Measurements from ENCODE around the gene ITPK1. TPM values are rescaled to one million over a fixed set of nuclear protein-coding genes. Genes with fewer than 3 reads are reported as not detected.
"Not testable (repeated sequence)": the region's sequence is repeated elsewhere in the genome, so short reads cannot be mapped to it uniquely, and the experiment has no call there.

The ITPK1 gene
- total RNA-seq, 1 experiment from 2014 or later: 88.6 TPM

DNA sequence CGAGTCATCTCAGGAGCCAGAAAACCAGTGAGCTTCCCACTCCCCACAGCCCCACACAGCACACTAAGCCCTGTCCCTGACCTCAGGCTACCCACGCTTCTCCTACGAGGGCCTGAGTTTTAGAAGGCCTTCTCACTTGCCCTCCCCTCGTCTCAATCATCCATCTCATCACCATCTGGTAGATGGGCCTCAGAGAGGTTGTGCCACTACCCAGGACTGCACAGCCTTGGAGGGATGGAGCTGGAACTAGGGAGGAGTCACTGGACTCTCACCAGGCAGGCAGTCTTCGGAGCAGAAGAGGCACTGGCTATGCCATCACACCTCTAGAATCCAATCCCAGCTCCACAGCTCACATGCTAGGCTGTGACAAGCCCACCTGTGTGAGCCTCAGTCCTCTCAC lies 52.3 kb downstream of the ITPK1 start:
- POLR2A ChIA-PET (ENCODE audit: unreplicated experiment): no interaction called here
- Histone ChIP-seq H3K4me1 (replicated peaks; ENCODE audit: insufficient read depth) (peaks cover 13% of the 10 kb centered on the region), H3K9me3 (ENCODE audit: insufficient read depth, low read depth) (no peaks in the 10 kb centered on the region), H2AFZ (no peak overlapping the region), H3K4me3 (no peak overlapping the region), H4K20me1 (ENCODE audit: insufficient read depth) (no peaks in the 10 kb centered on the region), H3K27me3 (ENCODE audit: insufficient read depth, low read depth) (no peaks in the 10 kb centered on the region), H3F3A (ENCODE audit: insufficient read depth, low read depth) (peaks cover 28% of the 10 kb centered on the region; the same call in 1 of the 2 replicates), H3K4me2 (no peak overlapping the region), H3K79me2 (ENCODE audit: low read depth) (peaks cover 23% of the 10 kb centered on the region; the same call in 1 of the 2 replicates), H3K9me2 (ENCODE audit: insufficient read depth) (no peaks in the 10 kb centered on the region), H3K36me3 (ENCODE audit: low read depth) (no peaks in the 10 kb centered on the region), H3K27ac (no peak overlapping the region)
- TF ChIP-seq, protein P1, sequence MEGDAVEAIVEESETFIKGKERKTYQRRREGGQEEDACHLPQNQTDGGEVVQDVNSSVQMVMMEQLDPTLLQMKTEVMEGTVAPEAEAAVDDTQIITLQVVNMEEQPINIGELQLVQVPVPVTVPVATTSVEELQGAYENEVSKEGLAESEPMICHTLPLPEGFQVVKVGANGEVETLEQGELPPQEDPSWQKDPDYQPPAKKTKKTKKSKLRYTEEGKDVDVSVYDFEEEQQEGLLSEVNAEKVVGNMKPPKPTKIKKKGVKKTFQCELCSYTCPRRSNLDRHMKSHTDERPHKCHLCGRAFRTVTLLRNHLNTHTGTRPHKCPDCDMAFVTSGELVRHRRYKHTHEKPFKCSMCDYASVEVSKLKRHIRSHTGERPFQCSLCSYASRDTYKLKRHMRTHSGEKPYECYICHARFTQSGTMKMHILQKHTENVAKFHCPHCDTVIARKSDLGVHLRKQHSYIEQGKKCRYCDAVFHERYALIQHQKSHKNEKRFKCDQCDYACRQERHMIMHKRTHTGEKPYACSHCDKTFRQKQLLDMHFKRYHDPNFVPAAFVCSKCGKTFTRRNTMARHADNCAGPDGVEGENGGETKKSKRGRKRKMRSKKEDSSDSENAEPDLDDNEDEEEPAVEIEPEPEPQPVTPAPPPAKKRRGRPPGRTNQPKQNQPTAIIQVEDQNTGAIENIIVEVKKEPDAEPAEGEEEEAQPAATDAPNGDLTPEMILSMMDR (conservative IDR thresholded peaks at IDR 0.05): no peak
- TF ChIP-seq EZH2 (IDR thresholded peaks at IDR 0.05; ENCODE audit: low read depth): no peak
- no TSS peak for BruUV-seq (replicated peaks)
- DNase-seq: no peak
- intact Hi-C loops (cut with micrococcal nuclease; ENCODE audit: unreplicated experiment): no loop called here
- CTCF ChIA-PET: no interaction called here

DNA sequence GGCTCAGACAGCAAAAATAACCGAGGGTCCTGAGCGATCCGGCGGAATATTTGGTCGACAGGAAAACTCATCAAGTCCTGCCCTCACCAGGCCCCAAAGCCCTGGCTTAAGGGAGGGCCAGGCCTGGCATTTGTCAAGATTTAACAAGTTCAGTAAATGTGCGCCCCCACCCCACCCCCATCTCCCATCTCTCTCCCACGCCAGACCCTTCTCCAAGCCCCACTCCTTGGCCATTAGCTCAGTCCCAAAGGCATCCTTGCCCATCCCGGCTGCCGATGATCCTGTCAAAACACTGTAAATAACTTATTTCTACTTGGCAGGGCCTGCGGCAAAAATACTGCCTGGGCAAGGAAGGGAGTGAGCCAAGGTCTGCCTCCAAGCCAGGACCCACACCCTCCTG lies 52.8 kb downstream of the ITPK1 start:
- POLR2A ChIA-PET (ENCODE audit: unreplicated experiment): no interaction called here

DNA sequence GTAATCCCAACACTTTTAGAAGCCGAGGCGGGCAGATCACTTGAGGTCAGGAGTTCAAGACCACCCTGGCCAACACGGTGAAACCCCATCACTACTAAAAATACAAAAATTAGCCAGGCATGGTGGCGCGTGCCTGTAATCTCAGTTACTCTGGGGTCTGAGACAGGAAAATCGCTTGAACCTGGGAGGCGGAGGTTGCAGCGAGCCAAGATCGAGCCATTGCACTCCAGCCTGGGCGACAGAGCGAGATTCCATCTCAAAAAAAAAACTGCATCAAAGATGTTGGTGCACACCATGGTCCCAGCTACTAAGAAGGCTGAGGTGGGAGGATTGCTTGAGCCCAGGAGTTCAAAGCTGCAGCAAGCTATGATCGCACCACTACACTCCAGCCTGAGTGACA lies 53.7 kb downstream of the ITPK1 start:
- Histone ChIP-seq H3K4me1 (replicated peaks; ENCODE audit: insufficient read depth) (peaks cover 13% of the 10 kb centered on the region), H3K79me2 (ENCODE audit: low read depth) (peaks cover 23% of the 10 kb centered on the region; the same call in 1 of the 2 replicates), H3F3A (ENCODE audit: insufficient read depth, low read depth) (peaks cover 23% of the 10 kb centered on the region; the same call in 1 of the 2 replicates)
- H4K20me1 ChIP-seq (ENCODE audit: insufficient read depth); CTCF ChIA-PET; H3K9me3 ChIP-seq (ENCODE audit: insufficient read depth, low read depth); BruUV-seq (replicated peaks); H3K36me3 ChIP-seq (ENCODE audit: low read depth); POLR2A ChIA-PET (ENCODE audit: unreplicated experiment); H3K27ac ChIP-seq; H3K4me3 ChIP-seq; H3K4me2 ChIP-seq; H2AFZ ChIP-seq; H3K27me3 ChIP-seq (ENCODE audit: insufficient read depth, low read depth); intact Hi-C loops (cut with micrococcal nuclease; ENCODE audit: unreplicated experiment); H3K9me2 ChIP-seq (ENCODE audit: insufficient read depth); DNase-seq: not testable (repeated sequence)

More for the DNA sequence above, 52.8 kb downstream of the ITPK1 start:
- Histone ChIP-seq H3K27me3 (ENCODE audit: insufficient read depth, low read depth) (no peaks in the 10 kb centered on the region), H3K9me2 (ENCODE audit: insufficient read depth) (no peaks in the 10 kb centered on the region), H3K79me2 (ENCODE audit: low read depth) (peaks cover 23% of the 10 kb centered on the region; the same call in 1 of the 2 replicates), H3K9me3 (ENCODE audit: insufficient read depth, low read depth) (no peaks in the 10 kb centered on the region), H3F3A (ENCODE audit: insufficient read depth, low read depth) (peaks cover 28% of the 10 kb centered on the region; the same call in 1 of the 2 replicates), H3K4me1 (replicated peaks; ENCODE audit: insufficient read depth) (peaks cover 13% of the 10 kb centered on the region), H3K36me3 (ENCODE audit: low read depth) (no peaks in the 10 kb centered on the region), H3K4me3 (no peak overlapping the region), H3K4me2 (no peak overlapping the region), H2AFZ (no peak overlapping the region), H4K20me1 (ENCODE audit: insufficient read depth) (no peaks in the 10 kb centered on the region), H3K27ac (no peak overlapping the region)
- TF ChIP-seq EZH2 (IDR thresholded peaks at IDR 0.05; ENCODE audit: low read depth): no peak
- TF ChIP-seq, protein P1 (conservative IDR thresholded peaks at IDR 0.05): no peak
- no TSS peak for BruUV-seq (replicated peaks)
- DNase-seq: no peak
- CTCF ChIA-PET: no interaction called here
- intact Hi-C loops (cut with micrococcal nuclease; ENCODE audit: unreplicated experiment): no loop called here

DNA sequence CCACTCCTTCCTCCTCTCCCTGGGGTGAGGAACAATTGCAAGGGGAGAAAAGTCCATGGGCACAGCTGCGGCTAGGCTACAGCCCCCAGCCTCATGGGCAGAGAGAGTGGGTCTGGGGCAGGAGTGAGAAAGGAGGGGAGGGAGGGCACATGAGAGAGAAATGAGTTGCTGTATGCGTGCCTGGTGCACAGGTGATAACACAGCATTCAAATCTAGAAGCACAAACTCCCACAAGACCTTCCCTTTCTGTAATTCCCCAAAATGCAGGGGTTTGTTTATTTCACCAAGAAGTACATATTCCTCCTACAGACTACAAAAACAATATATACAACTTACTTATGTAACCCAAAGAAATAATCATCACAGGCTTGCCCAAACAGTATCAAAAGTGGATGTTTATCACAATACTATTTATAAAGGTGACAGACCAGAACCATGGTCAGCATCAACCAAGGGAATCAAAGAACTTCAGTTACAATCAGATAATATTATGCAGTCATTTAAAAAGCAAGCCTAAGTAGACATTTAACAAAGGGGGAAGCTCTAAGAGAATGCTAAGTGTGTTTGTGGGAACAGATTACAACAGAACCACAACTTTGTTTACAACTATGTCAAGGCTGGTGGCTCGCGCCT lies 54.2 kb downstream of the ITPK1 start:
- no peaks in the 10 kb centered on the region for H4K20me1 ChIP-seq (ENCODE audit: insufficient read depth)
- peaks cover 13% of the 10 kb centered on the region for H3K4me1 ChIP-seq (replicated peaks; ENCODE audit: insufficient read depth)
- peaks cover 23% of the 10 kb centered on the region; the same call in 1 of the 2 replicates for H3K79me2 ChIP-seq (ENCODE audit: low read depth)
- DNase-seq: no peak
- no peak for TF ChIP-seq EZH2 (IDR thresholded peaks at IDR 0.05; ENCODE audit: low read depth)
- TF ChIP-seq, protein P1 (conservative IDR thresholded peaks at IDR 0.05): no peak
- ChIA-PET CTCF (no interaction called here), POLR2A (ENCODE audit: unreplicated experiment) (no interaction called here)
- H3K4me2 ChIP-seq: no peak overlapping the region
- H3F3A ChIP-seq (ENCODE audit: insufficient read depth, low read depth): peaks cover 19% of the 10 kb centered on the region; the same call in 1 of the 2 replicates
- no peak overlapping the region for H2AFZ ChIP-seq
- intact Hi-C loops (cut with micrococcal nuclease; ENCODE audit: unreplicated experiment): no loop called here
- no peaks in the 10 kb centered on the region for H3K27me3 ChIP-seq (ENCODE audit: insufficient read depth, low read depth)
- H3K4me3 ChIP-seq: no peak overlapping the region
- no peaks in the 10 kb centered on the region for H3K9me3 ChIP-seq (ENCODE audit: insufficient read depth, low read depth)
- no peaks in the 10 kb centered on the region for H3K36me3 ChIP-seq (ENCODE audit: low read depth)
- H3K27ac ChIP-seq: no peak overlapping the region
- no TSS peak for BruUV-seq (replicated peaks)
- no peaks in the 10 kb centered on the region for H3K9me2 ChIP-seq (ENCODE audit: insufficient read depth)
